HUES64 (cell line): Measurements from ENCODE around the gene TRIM5.
"Not testable (repeated sequence)": the region's sequence is repeated elsewhere in the genome, so short reads cannot be mapped to it uniquely, and the experiment has no call there.

Experiments
- H3K27ac ChIP-seq: 2 replicates; pipeline ENCODE4 v1.7.0; 2013; ENCODE audit warnings: low read depth, low read length, inconsistent platforms
- H3K27me3 ChIP-seq: 2 replicates; pipeline ENCODE4 v1.6.1; 2013; ENCODE audit warnings: mild to moderate bottlenecking, low read length; ENCODE audit not compliant: insufficient read depth
- H3K36me3 ChIP-seq: 2 replicates; pipeline ENCODE4 v1.6.1; 2013; ENCODE audit warnings: mild to moderate bottlenecking, low read length; ENCODE audit not compliant: insufficient read depth
- H3K4me1 ChIP-seq: 2 replicates; pipeline ENCODE4 v1.6.1; 2013; ENCODE audit warnings: mild to moderate bottlenecking, low read length, moderate library complexity; ENCODE audit not compliant: insufficient read depth
- H3K4me3 ChIP-seq: 2 replicates; pipeline ENCODE4 v1.5.1; 2013; ENCODE audit warnings: mild to moderate bottlenecking, low read length, moderate library complexity
- H3K9ac ChIP-seq: 2 replicates; pipeline ENCODE4 v1.6.1; 2013; ENCODE audit warnings: mild to moderate bottlenecking, low read depth, low read length
- H3K9me3 ChIP-seq: 2 replicates; pipeline ENCODE4 v1.6.1; 2013; ENCODE audit warnings: low read depth, low read length; ENCODE audit not compliant: insufficient read depth
- WGBS: fragments of 150-250, 120-280 bp; methylation state at CpG from one replicate; pipeline ENCODE4 v1.1.7; 2013; ENCODE audit warnings: missing lambda C conversion rate; 5-methylcytosine and 5-hydroxymethylcytosine counted together

The TRIM5 gene

GRCh38 chr11:5663511-5663910 is 21.4 kb downstream of the TRIM5 start:
- no CpG with 5 or more reads among the region's 2 CpGs for WGBS

GRCh38 chr11:5658318-5658717 is 26.6 kb downstream of the TRIM5 start:
- no peaks in the 10 kb centered on the region for H3K27me3 ChIP-seq
- no peak overlapping the region for H3K4me3 ChIP-seq
- 95% methylated on average over 5 of the region's 5 CpGs for WGBS
- 0 out of 2 replicates have a peak, but pooled peaks cover 2% of the 10 kb centered on the region for H3K36me3 ChIP-seq
- H3K4me1 ChIP-seq: no peaks in the 10 kb centered on the region
- no peaks in the 10 kb centered on the region for H3K9me3 ChIP-seq
- no peak overlapping the region for H3K9ac ChIP-seq
- no peak overlapping the region for H3K27ac ChIP-seq

More at GRCh38 chr11:5663511-5663910, 21.4 kb downstream of the TRIM5 start:
- Histone ChIP-seq H3K9me3 (no peaks in the 10 kb centered on the region), H3K9ac (no peak overlapping the region), H3K4me3 (no peak overlapping the region), H3K27me3 (no peaks in the 10 kb centered on the region), H3K4me1 (no peaks in the 10 kb centered on the region), H3K36me3 (peaks cover 36% of the 10 kb centered on the region), H3K27ac (no peak overlapping the region)

GRCh38 chr11:5656956-5657355 is 27.9 kb downstream of the TRIM5 start:
- not testable (repeated sequence) for H3K9ac ChIP-seq, H3K36me3 ChIP-seq, H3K27me3 ChIP-seq, H3K27ac ChIP-seq, H3K9me3 ChIP-seq, H3K4me3 ChIP-seq, H3K4me1 ChIP-seq
- 86% methylated on average over 2 of the region's 2 CpGs for WGBS

- H3K4me1 ChIP-seq: no peaks in the 10 kb centered on the region
- H3K36me3 ChIP-seq: no peaks in the 10 kb centered on the region
- H3K27me3 ChIP-seq: no peaks in the 10 kb centered on the region
- no peak overlapping the region for H3K4me3 ChIP-seq
- no peak overlapping the region for H3K27ac ChIP-seq
- peaks cover 6% of the 10 kb centered on the region; the same call in 1 of the 2 replicates for H3K9me3 ChIP-seq
- no peak overlapping the region for H3K9ac ChIP-seq
- 99% methylated on average over 3 of the region's 4 CpGs for WGBS
Observed at GRCh38 chr11:5655474-5655873, 29.4 kb downstream of the TRIM5 start.

GRCh38 chr11:5646139-5646538 is 38.7 kb downstream of the TRIM5 start:
- H3K4me1 ChIP-seq: no peaks in the 10 kb centered on the region
- no peaks in the 10 kb centered on the region for H3K27me3 ChIP-seq
- H3K9me3 ChIP-seq: no peaks in the 10 kb centered on the region
- 97% methylated on average over 3 of the region's 3 CpGs for WGBS
- H3K9ac ChIP-seq: no peak overlapping the region
- H3K4me3 ChIP-seq: no peak overlapping the region
- no peaks in the 10 kb centered on the region for H3K36me3 ChIP-seq
- H3K27ac ChIP-seq: no peak overlapping the region

- Histone ChIP-seq H3K4me3 (no peak overlapping the region), H3K9ac (no peak overlapping the region), H3K27ac (no peak overlapping the region), H3K36me3 (no peaks in the 10 kb centered on the region), H3K9me3 (no peaks in the 10 kb centered on the region), H3K4me1 (no peaks in the 10 kb centered on the region), H3K27me3 (no peaks in the 10 kb centered on the region)
Observed at GRCh38 chr11:5643585-5643984, 41.3 kb downstream of the TRIM5 start.

GRCh38 chr11:5639953-5640352 is 44.9 kb downstream of the TRIM5 start:
- 100% methylated on average over 1 of the region's 1 CpG for WGBS
- Histone ChIP-seq H3K9me3 (no peaks in the 10 kb centered on the region), H3K4me1 (no peaks in the 10 kb centered on the region), H3K27ac (no peak overlapping the region), H3K9ac (no peak overlapping the region), H3K27me3 (no peaks in the 10 kb centered on the region), H3K36me3 (no peaks in the 10 kb centered on the region), H3K4me3 (no peak overlapping the region)

- H3K4me3 ChIP-seq: no peak overlapping the region
- H3K9ac ChIP-seq: no peak overlapping the region
- H3K27me3 ChIP-seq: no peaks in the 10 kb centered on the region
- no peaks in the 10 kb centered on the region for H3K9me3 ChIP-seq
- WGBS: 91% methylated on average over 5 of the region's 5 CpGs
- H3K36me3 ChIP-seq: no peaks in the 10 kb centered on the region
- no peaks in the 10 kb centered on the region for H3K4me1 ChIP-seq
- H3K27ac ChIP-seq: no peak overlapping the region
Observed at GRCh38 chr11:5631969-5632635, 52.8 kb downstream of the TRIM5 start.

GRCh38 chr11:5631417-5631816 is 53.5 kb downstream of the TRIM5 start:
- Histone ChIP-seq H3K4me1 (no peaks in the 10 kb centered on the region), H3K9ac (no peak overlapping the region), H3K9me3 (no peaks in the 10 kb centered on the region), H3K36me3 (no peaks in the 10 kb centered on the region), H3K27ac (no peak overlapping the region), H3K4me3 (no peak overlapping the region), H3K27me3 (no peaks in the 10 kb centered on the region)
- 96% methylated on average over 2 of the region's 2 CpGs for WGBS

- Histone ChIP-seq H3K9ac (no peak overlapping the region), H3K36me3 (no peaks in the 10 kb centered on the region), H3K4me3 (no peak overlapping the region), H3K27me3 (no peaks in the 10 kb centered on the region), H3K4me1 (peaks cover 6% of the 10 kb centered on the region), H3K27ac (no peak overlapping the region), H3K9me3 (no peaks in the 10 kb centered on the region)
- 96% methylated on average over 2 of the region's 5 CpGs for WGBS
Observed at GRCh38 chr11:5626196-5626595, 58.7 kb downstream of the TRIM5 start.

GRCh38 chr11:5625281-5625680 is 59.6 kb downstream of the TRIM5 start:
- Histone ChIP-seq H3K36me3 (no peaks in the 10 kb centered on the region), H3K9ac (peak overlapping the region; percentile 14; the same call in 1 of the 2 replicates), H3K27ac (no peak overlapping the region), H3K9me3 (no peaks in the 10 kb centered on the region), H3K27me3 (no peaks in the 10 kb centered on the region), H3K4me1 (peaks cover 15% of the 10 kb centered on the region), H3K4me3 (peak overlapping the region; percentile 42)
- WGBS: 80% methylated on average over 4 of the region's 4 CpGs
